ENCODE measurements around the gene SIRPA. TPM values are rescaled to one million over a fixed set of nuclear protein-coding genes. Genes with fewer than 3 reads are reported as not detected.

The SIRPA gene
- total and polyA plus RNA-seq, 2 of the 4 experiments (the other 2 are of a cell fraction), result 9.9 to 40.2 TPM

DNA sequence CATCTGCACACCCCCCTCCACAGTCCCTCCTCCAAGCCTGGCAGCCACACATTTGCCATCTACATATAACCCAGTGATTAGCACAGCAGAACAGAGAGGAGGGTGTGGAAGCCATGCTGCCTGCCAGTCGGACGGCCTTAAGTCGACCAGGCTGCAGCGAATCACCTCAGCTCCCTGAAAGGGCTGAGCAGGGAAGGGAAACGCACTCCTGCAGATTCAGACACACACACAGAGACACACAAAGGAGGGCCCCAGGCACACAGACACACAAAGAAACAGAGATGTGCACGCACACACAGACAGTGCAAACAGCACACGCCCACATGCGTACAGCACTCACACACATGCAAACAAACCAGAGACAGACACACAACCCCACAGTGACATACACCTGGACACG lies 11.2 kb upstream of the SIRPA start:
- peaks cover 10% of the 10 kb centered on the region; the same call in 1 of the 2 replicates for H3K27me3 ChIP-seq (ENCODE audit: control insufficient read depth, insufficient read depth, low read length)
- no peak overlapping the region for H2BK120ac ChIP-seq (ENCODE audit: low read depth, low read length)
- H4K20me1 ChIP-seq (ENCODE audit: insufficient read depth, low read length), result no peaks in the 10 kb centered on the region
- POLR2A ChIA-PET (ENCODE audit: unreplicated experiment), result no interaction called here
- peaks cover 3% of the 10 kb centered on the region; the same call in 1 of the 2 replicates for H3K9me1 ChIP-seq (ENCODE audit: insufficient read depth, low read length)
- no peak overlapping the region for H4K91ac ChIP-seq (ENCODE audit: insufficient read depth, low read depth, low read length)
- ATAC-seq (ENCODE audit: low read depth) (no peak), DNase-seq (no peak)
- H3K18ac ChIP-seq (ENCODE audit: low read depth, low read length), result no peak overlapping the region
- no peak overlapping the region for H2AFZ ChIP-seq (replicated peaks; ENCODE audit: low read length, poor library complexity)
- H3K27ac ChIP-seq (ENCODE audit: insufficient read depth, low read length), result no peak overlapping the region
- H3K23ac ChIP-seq (ENCODE audit: low read depth, low read length), result no peak overlapping the region
- CTCF ChIA-PET, result no interaction called here
- intact Hi-C loops (cut with micrococcal nuclease) (no loop called here), dilution Hi-C loops (cut with HindIII; ENCODE audit: low sequenced_read_pairs, unreplicated experiment) (no loop called here), in situ Hi-C loops (cut with MboI; ENCODE audit: low sequenced_read_pairs) (no loop called here)
- H3K4me2 ChIP-seq (ENCODE audit: low read depth, low read length), result no peak overlapping the region
- no peak overlapping the region for H2BK15ac ChIP-seq (ENCODE audit: low read depth, low read length)
- TF ChIP-seq, protein P1, sequence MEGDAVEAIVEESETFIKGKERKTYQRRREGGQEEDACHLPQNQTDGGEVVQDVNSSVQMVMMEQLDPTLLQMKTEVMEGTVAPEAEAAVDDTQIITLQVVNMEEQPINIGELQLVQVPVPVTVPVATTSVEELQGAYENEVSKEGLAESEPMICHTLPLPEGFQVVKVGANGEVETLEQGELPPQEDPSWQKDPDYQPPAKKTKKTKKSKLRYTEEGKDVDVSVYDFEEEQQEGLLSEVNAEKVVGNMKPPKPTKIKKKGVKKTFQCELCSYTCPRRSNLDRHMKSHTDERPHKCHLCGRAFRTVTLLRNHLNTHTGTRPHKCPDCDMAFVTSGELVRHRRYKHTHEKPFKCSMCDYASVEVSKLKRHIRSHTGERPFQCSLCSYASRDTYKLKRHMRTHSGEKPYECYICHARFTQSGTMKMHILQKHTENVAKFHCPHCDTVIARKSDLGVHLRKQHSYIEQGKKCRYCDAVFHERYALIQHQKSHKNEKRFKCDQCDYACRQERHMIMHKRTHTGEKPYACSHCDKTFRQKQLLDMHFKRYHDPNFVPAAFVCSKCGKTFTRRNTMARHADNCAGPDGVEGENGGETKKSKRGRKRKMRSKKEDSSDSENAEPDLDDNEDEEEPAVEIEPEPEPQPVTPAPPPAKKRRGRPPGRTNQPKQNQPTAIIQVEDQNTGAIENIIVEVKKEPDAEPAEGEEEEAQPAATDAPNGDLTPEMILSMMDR (conservative IDR thresholded peaks at IDR 0.05; ENCODE audit: low read depth, low read length), result no peak
- no TSS peak for BruUV-seq (replicated peaks)
- no peak overlapping the region for H3K4ac ChIP-seq (ENCODE audit: low read depth, low read length)
- H3K4me3 ChIP-seq (ENCODE audit: insufficient read depth, low read depth, low read length), result no peak overlapping the region
- H3K4me1 ChIP-seq (ENCODE audit: control insufficient read depth, insufficient read depth, low read length), result peaks cover 7% of the 10 kb centered on the region
- no peak overlapping the region for H2AK5ac ChIP-seq (ENCODE audit: low read depth, low read length)
- 19% methylated on average over 5 of the region's 9 CpGs; no CpG with 5 or more reads in 1 of the 2 experiments for WGBS, 2 experiments (ENCODE audit: extremely low coverage in 2 of 2, insufficient read length in 1 of 2)
- H4K8ac ChIP-seq (ENCODE audit: low read depth in 2 of 2, low read length in 2 of 2), result no peak overlapping the region
- no peaks in the 10 kb centered on the region for H3K79me1 ChIP-seq (ENCODE audit: low read depth in 1 of 2, low read length in 2 of 2)
- no peak overlapping the region for H2AK9ac ChIP-seq (replicated peaks; ENCODE audit: low read depth, low read length, poor library complexity)
- H2BK5ac ChIP-seq (ENCODE audit: low read depth, low read length, poor library complexity, severe bottlenecking), result no peak overlapping the region
- H3K36me3 ChIP-seq (ENCODE audit: control insufficient read depth, insufficient read depth, low read length), result no peaks in the 10 kb centered on the region
- no peak overlapping the region for H3K56ac ChIP-seq (ENCODE audit: extremely low read depth, insufficient read depth, low read length)
- H3K14ac ChIP-seq (replicated peaks; ENCODE audit: low read depth, low read length), result no peak overlapping the region
- no peak overlapping the region for H3K9ac ChIP-seq (ENCODE audit: low read depth, low read length)
- H2BK20ac ChIP-seq (ENCODE audit: low read depth, low read length), result no peak overlapping the region
- H4K5ac ChIP-seq (ENCODE audit: low read depth, low read length), result no peak overlapping the region
- H3K9me3 ChIP-seq (ENCODE audit: control insufficient read depth, insufficient read depth, low read length), result no peaks in the 10 kb centered on the region
